NCI-H1436 (cell line): ENCODE measurements around the gene DICER1.
"Not testable (repeated sequence)": the region's sequence is repeated elsewhere in the genome, so short reads cannot be mapped to it uniquely, and the experiment has no call there.

Experiments used
- DNase-seq: peaks from one replicate; lab custom pipeline; 2025; lab: John Stamatoyannopoulos, UW

DICER1 gene

DNA sequence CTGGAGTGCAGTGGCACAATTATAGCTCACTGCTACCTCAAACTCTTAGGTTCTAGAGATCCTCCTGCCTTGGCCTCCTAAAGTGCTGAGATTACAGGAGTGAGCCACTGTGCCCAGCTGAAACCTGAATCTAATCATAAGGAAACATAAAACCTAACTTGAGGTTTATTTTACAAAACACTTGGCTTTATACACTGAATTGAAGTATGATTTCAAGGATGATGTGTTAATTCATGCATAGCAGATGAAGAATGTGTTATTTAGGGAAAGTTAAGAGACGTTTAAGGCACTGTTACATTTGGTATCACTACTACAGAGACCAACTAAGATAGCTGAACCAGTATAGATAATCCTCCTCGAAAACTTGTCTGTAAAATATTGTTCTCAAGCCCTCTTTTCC, 6.4 kb downstream of the DICER1 start:
- no peak for DNase-seq

DNA sequence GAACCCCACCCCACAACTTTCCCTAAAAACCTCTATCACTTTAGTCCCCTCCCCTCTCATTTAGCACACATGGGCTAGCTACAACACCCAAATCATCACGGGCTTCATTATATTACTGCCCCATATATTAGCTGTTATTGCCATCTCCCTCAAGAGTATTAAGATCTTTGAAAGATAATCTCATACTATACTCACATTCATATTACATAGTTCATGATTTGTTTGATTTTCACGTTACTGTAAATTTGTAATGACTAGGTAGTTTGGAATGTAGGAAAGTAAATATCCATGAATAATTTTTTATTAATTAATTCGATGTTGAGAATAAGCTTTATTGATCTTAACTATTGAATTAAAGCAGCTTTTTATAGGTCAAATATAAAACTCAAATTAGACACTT, 7.9 kb downstream of the DICER1 start:
- DNase-seq = no peak

DNA sequence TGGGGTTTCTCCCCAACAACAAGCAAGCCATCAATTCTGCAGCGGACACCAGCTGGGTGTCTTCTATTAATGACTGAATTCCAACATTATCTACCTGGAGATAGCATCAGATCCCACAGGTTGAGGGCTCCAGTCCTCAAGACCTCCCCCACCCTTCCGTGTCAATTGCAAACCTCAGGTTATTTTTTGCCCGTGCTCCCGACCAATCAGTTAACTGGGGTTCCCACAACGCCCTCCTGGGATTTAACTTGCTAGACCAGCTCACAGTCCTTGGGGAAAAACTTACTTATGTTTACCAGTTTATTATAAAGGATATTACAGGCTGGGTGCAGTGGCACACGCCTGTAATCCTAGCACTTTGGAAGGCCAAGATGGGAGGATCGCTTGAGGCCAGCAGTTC, 9.7 kb downstream of the DICER1 start:
- DNase-seq = no peak

DNA sequence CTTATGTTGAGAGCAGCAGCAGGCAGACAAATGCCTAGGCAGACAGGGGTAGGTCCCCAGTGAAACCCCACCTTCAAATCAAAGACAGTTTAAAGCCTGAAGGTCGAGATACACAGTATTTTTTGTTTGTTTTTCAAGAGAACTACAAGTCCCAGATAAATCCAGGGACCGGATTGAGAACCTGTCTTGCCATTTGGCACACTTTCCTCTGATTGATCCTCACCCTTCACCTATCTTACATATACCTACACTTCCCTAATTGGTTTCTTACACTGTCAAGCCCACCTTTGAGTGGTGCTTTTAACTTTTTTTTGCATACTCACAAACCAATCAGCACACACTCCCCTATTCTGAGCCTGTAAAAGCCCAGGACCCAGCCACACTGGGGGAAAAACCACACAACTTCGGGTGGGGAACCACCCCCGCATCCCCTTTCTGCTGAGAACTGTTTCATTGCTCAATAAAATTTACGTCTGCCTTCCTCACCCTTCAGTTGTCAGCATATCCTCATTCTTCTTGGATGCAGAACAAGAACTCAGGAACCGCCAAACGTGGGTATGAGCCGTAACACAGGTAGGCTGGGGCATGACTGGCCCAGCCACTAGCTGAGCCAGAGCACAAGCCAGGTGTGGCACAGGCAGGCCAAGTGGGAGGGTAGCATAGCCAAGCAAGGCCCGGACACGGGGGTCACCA, 11.1 kb downstream of the DICER1 start:
- DNase-seq = no peak

DNA sequence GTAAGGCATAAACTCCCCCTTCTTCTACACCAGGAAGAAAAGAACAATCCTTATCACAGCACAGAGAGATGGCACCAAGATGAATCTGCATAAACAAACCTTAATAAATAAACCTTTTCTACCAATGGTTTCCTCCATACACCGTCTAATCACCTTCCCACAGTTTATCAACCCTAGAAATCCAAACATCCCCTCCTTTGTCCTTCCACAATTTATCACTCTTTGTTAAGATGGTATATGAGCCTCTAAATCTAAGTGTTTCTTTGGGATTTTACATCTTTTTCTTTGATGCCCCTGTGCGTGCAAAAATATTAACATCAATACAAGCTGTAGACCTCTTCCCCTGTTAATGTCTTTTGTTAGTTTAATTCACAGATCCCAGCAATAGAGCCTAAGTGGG, 12.5 kb downstream of the DICER1 start:
- no peak for DNase-seq

DNA sequence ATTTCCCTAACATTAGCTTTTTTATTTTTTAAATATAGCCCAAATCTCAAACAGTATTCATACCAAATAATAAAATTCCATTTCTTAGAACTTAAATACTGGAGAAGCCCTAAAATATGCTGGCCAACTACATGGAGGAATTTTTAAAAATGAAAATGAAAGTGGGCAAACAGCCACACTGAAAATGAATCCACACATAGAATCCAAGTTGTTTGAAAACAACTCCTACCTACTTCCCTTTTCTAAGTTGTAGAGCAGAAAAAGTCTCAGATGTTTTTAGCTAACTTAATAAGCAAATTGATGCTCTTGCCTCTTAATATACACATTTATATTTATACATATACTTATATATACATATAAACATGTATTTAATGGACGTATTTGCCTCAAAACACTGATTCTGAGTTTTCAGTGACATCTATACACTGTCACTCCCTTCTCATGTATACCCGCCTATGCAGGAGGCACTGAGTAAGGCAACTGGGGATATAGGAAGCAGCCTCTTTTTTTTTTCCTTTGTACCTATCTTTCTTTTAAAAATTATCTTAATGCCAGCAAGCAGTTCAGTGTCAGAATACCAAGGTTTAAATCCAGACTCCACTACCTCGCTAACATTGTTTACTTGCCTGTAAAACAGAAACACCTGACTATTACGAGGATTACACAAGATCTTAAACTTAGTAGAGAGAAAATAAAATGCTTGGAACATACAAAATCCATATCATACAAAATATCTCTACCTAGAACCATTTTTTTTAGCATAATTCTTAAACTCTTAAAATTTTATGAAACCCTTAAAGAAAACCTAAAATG, 13.3 kb downstream of the DICER1 start:
- no peak for DNase-seq

DNA sequence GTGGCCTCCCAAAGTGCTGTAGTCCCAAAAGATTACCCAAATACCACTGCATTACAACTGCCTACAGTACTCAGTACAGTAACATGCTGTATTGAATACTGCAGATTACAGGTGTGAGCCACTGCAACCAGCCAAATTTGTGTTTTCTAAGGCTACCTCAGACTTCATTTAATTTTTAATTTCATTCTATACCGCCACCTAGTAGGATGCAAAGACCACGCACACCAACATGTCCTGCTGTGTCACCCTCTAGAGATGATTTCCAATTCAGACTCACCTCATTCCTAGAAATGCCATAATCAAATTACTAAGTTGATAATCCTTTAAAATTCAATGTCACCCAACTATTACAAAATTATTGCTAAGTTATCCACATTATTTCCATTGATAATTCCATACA, 15.1 kb downstream of the DICER1 start:
- no peak for DNase-seq

DNA sequence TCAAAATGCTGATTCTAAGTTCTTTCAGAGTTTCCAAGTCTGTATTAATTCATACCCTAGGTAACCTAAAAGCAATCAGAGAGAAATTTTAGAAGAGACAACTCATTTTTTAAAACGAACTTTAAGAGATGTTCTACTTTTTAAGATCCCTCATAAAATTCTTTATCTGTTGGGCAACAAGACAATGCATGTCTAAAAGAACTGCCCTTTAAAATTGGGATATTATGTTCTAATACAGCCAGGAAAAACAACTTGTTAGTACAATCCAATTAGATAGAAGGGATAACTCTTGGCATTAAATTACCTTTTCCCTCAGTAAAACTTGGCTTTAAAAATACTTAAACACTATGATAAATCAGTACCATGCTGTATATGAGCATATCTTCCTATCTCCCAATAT, 15.6 kb downstream of the DICER1 start:
- no peak for DNase-seq

DNA sequence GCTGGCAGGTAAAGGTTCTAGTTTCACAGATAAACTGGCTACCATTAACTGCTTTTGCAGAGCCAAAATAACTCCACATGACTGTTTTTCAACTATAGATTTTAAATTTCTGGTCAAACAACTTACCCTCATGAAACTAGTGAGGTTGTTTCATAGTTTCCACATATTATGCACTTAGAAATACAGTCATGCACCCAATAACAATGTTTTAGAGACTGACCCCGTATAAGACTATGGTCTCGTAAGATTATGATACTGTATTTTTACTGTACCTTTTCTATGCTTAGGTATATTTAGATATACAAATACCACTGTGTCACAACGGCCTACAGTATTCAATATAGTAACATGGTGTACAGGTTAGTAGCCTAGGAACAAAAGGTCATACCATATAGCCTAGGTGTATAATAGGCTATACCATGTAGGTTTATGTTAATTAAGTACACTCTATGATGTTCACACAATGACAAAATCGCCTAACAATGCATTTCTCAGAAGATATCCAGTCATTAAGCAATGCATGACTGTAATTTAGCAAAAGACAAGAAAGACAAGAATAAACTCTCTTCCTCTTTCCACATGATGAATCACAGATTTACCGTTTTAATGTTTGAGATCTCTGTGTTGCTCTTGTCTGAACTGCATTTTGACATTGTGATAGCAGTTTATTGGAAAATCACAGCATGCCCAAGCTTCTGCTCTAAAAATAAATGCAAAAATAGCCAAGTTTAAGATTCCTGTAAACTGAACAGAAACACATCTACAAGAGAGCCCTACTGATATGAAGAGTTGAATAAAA, 17.1 kb downstream of the DICER1 start:
- no peak for DNase-seq

DNA sequence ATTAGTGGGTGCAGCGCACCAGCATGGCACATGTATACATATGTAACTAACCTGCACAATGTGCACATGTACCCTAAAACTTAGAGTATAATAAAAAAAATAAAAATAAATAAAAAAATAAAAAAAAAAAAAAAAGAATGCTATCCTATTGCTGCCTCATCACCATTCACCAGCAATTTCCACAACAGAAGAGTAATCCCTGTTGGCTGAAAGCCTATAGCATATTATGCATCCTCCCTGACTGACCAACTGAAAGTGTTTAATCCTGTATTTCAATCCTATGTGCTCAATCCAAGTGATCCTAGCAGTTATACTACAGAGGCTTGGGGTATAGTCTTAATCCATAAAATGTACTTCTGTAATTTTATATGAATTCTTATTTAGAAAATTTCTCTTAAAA, 18.5 kb downstream of the DICER1 start:
- no peak for DNase-seq

DNA sequence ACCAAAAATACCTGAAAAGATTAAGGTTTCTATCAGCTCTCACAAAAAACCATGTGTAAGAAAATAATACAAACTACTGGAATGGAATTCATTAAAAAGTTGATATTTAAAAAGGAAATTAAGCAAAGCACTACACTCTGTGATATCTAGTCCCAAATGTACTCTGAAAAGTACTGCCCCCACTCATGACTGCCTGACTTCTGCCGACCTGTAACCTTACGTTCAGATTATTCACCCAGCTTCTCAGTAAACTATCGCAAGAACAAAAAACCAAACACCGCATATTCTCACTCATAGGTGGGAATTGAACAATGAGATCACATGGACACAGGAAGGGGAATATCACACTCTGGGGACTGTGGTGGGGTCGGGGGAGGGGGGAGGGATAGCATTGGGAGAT, 18.9 kb downstream of the DICER1 start:
- not testable (repeated sequence) for DNase-seq

DNA sequence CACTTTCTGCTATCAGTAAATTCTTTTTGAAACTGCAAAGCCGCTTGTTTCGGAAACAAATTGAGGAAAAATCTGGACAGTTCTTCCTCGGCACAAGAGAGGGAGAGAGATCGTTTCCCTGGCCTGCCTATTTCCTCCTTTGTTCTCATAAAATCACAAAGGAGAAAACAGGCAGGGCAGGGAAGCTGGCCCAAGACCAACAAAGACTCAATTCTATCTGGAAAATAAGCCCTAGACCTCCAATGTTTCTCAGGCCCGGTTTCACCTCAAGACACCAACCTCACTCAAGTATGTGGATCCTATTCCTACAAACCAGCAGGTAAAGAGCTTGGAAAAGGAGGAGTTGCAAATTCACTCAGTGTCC, 19.5 kb downstream of the DICER1 start:
- DNase-seq = no peak

DNA sequence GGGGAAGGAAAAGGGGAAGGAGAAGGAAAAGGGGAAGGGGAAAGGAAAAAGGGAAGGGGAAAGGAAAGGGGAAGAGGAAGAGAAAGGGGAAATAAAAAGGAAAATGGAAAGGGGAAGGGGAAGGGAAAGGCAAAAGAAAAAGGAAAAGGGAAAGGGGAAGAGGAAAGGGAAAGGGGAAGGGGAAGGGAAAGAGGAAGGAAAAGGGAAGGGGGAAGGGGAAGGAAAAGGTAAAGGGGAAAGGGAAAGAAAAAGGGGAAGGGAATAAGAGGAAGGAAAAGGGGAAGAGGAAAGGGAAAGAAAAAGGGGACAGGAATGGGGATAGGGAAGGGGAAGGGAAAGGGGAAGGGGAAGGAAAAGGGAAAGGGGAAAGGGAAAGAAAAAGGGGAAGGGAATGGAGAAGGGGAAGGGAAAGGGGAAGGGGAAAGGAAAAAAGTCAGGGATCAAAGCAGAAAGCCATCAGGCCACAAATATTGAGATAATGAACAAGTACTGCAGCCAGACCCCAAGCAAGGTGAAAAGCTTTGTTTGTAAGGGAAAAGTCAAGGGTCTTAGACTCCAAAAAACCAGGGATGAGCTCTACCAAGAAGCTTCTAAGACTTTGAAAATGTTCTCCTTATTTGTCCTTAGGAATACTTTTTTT, 20.0 kb downstream of the DICER1 start:
- no peak for DNase-seq

DNA sequence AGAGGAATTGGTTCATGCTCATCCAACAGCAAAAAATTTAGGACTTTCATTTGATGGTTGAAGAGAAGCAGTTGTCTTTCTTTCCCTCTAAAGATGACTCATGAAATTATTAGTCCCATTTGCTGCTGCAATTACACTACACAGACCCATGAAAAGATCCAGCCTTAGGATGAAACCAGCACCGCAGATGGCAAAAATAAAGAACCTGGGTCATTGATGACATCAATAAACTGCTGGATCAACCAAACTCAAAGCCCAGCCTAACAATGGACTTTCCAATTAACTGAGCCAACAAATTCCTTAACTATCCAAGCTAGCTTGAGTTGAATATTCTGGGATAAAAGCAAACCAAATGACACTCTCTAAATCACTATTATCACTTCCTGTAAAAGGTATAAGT, 20.7 kb downstream of the DICER1 start:
- DNase-seq = no peak

DNA sequence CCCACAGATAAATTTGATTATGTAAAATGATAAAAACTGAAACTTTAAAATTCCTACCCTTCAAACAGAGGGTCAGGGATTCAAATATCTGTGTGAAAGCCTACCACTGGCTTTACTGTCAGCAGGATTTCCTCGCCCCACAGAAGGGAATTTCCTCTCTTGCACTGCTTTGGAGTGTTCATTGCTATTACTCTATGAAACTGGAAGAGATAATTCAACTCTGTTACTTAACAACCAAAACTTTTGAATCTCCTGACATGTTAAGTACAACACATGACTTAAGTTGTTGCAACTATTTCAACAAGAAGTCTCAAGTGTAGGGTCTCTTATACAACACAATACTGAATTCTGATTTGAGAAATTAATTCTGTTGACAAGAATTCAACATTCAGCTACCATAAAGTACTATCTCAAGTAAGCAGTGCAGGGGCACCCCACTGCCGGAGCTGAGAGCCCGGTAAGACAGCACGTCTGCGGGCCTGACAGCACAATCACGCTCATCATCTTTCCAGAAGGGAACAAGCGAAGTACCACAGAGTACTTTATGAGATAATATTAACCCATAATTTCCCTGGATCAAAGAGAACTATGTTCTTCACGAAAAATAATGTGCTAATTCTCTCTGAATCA, 22.9 kb downstream of the DICER1 start:
- DNase-seq = no peak

DNA sequence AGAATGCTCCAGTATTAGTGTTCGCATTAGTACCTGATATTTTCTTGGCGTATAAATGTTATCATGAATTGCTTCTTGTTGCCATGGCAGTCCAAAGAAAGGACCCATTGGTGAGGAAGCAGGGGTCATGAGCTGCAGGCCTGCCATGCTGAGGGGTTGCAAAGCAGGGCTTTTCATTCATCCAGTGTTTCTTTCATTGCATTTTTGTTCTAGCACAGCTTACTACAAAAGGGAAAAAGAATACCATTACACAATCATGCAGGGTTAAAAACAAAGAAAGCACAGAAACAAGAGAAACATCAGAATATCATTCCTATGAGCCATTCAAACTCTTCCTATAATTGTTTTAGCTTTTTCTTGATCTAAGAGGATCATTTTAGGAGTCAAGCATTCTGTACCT, 24.0 kb downstream of the DICER1 start:
- no peak for DNase-seq

DNA sequence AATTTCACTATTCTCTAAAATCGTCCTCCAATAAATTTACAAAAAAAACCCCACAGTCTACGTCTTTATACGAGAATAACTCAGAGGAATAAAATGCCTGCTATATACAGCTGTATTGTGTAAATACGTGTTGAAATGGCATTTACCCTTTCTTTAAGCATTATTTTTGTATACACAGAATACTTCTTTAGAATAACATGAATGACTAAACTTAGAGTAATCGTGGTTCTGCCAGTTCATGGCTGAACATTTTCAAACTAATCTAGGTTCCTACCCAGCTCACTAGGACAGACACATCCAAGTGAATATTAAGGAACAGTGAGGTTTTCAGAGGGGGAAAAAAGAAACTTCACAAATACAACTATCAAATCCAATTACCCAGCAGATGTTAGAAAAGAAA, 24.6 kb downstream of the DICER1 start:
- no peak for DNase-seq

DNA sequence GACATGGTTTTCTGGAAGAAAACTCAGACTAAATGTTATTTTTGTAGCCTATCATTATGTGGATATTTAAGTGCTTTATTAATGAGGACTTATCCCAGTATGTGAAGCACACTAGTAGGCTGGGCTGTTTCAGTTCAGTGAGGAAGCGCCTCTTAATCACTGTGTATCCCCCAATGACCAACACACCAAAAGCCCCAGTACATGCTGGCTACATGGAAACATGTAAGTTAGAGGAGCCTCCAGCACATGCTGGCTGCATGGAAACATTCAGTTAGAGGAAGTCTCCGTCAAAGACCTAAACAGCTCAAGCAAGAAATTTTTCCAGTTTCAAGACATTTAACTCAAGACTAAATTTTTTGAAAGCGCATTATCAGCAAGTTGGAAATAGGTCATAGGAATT, 26.8 kb downstream of the DICER1 start:
- DNase-seq = no peak

DNA sequence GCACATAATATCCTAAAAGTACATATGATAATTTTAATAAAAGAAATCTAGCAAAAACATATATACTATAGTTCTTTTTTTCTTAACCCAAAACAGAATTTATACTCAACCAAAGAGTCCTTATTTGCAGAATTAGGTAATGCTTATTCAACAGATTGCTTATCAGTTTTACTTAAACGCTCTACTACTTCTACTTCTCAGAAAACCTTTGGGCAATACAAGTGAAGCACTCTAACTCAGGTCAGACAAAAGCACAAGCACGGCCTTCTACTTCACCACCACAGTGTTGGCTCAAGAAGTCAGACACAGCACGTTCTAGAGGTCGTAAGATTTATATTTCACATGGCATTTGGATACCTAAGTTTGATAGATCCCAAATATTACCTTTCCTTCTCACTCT, 29.2 kb downstream of the DICER1 start:
- no peak for DNase-seq

DNA sequence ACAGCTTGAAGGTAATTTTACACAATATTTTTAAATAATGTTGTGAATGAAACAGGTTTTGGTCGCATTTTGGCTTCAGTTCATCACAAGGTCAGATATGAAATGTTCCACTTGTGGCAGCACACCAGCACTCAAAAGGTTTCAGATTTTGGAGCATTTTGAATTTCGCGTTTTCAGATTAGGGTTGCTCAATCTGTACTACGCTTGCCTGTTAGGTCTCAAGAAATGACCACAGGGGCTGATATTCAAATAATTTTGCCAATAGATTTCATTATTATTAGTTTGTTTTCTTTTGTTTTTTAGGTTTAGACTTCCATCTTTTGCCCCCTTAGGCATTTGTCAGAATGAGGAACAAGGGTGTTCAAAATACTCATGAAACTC, 29.8 kb downstream of the DICER1 start:
- DNase-seq = no peak

DNA sequence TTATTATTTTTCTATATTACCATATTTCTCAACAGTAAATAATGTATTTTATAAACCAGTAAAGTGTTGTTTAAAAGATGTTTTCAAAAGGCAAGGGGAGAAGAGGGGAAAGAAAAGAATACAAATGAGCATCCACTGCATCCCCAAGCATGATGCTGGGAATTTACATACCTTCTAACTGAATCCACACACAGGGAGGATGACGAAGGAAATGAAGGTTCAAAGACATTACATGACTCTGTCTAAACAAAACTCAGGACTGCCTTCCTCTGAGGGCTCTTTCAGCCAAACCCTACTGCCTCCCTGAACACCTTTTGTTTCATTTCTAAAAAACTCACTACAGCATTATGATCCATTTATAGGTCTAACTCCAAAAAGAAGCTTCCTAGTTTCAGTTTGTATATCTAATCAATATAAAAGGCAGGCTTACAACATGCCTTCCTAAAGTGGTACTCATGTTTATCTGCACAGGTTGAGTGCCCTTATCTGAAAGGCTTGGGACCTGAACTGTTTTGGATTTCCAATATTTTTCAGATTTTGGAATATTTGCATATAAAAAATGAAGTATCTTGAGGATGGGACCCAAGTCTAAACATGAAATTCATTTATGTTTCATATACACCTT, 30.3 kb downstream of the DICER1 start:
- no peak for DNase-seq

DNA sequence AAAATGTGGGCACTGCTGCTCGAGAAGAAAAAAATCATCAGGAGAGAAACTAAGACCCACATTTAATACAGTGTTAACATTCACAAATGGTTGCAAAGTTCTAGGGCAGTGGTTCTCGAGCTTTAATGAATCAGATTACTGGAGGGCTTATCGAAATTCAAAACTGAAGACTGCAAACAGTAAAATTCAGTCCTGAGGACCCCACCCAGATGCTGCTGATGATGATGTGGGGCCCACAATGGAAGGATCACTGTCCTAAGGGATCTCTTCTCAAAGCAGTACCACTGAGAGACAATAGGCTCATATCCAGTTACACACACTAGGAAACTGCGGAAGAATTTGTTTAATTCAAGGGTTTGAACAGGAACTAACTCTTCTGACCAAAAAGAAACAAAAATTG, 31.4 kb downstream of the DICER1 start:
- no peak for DNase-seq
